Left renal pelvis (tissue), 4 donors: ENCODE measurements around the gene USP10. TPM values are rescaled to one million over a fixed set of nuclear protein-coding genes. Genes with fewer than 3 reads are reported as not detected.
"Not testable (repeated sequence)": the region's sequence is repeated elsewhere in the genome, so short reads cannot be mapped to it uniquely, and the experiment has no call there.

Source experiments
- DNase-seq, 4 donors: peaks; one replicate each; pipeline ENCODE4 v3.0.0-alpha.2; 2013; ENCODE audit warnings: low read depth in 4 of 4, low spot score in 3 of 4
- polyA plus RNA-seq, 4 donors: library from polyadenylated mRNA; unstranded; fragments of 120-200 nt; gene quantifications; one replicate each; pipeline ENCODE4 v1.2.1, GENCODE V29; 2013; ENCODE audit not compliant: insufficient read length in 4 of 4

The USP10 gene
- polyA plus RNA-seq, 4 donors: 82.5 to 140 (median 122) TPM

- DNase-seq: peak; percentile 66 to 80 (median 71)
Measured at GRCh38 chr16:84726079-84726668, 26.4 kb downstream of the USP10 start.

GRCh38 chr16:84726669-84727467 lies 27.1 kb downstream of the USP10 start:
- no peak for DNase-seq

GRCh38 chr16:84728853-84729424 lies 29.1 kb downstream of the USP10 start:
- DNase-seq: no peak

- no peak for DNase-seq
Measured at GRCh38 chr16:84729716-84730320, 30.0 kb downstream of the USP10 start.

GRCh38 chr16:84730406-84731106 lies 30.8 kb downstream of the USP10 start:
- DNase-seq: no peak

- DNase-seq: not testable (repeated sequence)
Measured at GRCh38 chr16:84732332-84732673, 32.5 kb downstream of the USP10 start.

- no peak for DNase-seq
Measured at GRCh38 chr16:84732674-84733352, 33.0 kb downstream of the USP10 start.

- no peak for DNase-seq
Measured at GRCh38 chr16:84735849-84736586, 36.2 kb downstream of the USP10 start.

GRCh38 chr16:84737192-84738011 lies 37.6 kb downstream of the USP10 start:
- DNase-seq: no peak

- DNase-seq: peak in 1 of 4 donors; percentile 46
Measured at GRCh38 chr16:84738255-84739038, 38.6 kb downstream of the USP10 start.

- DNase-seq: no peak
Measured at GRCh38 chr16:84739349-84740124, 39.7 kb downstream of the USP10 start.

- no peak for DNase-seq
Measured at GRCh38 chr16:84740596-84741116, 40.9 kb downstream of the USP10 start.

- no peak for DNase-seq
Measured at GRCh38 chr16:84741340-84741830, 41.6 kb downstream of the USP10 start.

- DNase-seq: no peak
Measured at GRCh38 chr16:84742641-84743092, 42.9 kb downstream of the USP10 start.

- DNase-seq: no peak
Measured at GRCh38 chr16:84746231-84746630, 46.4 kb downstream of the USP10 start.

GRCh38 chr16:84746875-84747274 lies 47.1 kb downstream of the USP10 start:
- no peak for DNase-seq

GRCh38 chr16:84748247-84748646 lies 48.4 kb downstream of the USP10 start:
- not testable (repeated sequence) for DNase-seq
